GM18526 (cell line): ENCODE data around the gene KDM6B.

Experiments used
- POLR2A ChIP-seq: IDR thresholded peaks from 3 replicates; pipeline ENCODE4 v1.6.1; 2011; ENCODE audit not compliant: insufficient read length; ENCODE audit errors: extremely low read depth

Gene KDM6B

DNA sequence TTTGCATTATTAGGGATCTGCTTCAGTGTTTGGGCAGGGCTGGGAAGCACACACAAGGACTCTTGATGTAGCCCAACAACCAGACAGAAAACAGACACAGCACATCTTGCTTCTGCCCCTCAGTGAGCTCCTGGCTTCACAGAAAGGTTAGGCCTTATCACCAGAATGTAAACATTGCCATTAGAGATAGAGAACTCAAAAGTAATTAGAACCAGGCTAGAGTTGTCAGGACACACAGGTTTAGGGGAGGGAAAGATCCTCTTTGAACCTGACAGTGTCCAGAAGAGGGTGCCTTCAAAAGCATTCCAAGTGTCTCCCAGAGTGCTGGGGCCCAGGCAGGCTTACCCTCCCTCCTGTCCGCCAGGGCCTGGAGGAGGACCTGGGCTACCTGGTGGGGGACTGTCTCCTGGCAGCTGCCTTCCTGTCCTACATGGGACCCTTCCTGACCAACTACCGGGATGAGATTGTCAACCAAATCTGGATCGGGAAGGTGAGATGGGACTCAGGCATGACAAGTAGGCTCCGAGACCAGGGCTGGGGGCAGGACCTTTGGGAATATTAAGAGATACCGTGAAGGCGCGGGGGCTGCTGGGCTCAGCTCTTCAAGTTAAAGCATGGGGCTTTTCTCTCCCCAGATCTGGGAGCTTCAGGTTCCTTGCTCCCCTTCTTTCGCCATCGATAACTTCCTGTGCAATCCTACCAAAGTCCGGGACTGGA is 16.9 kb upstream of the KDM6B start:
- TF ChIP-seq POLR2A: no peak

DNA sequence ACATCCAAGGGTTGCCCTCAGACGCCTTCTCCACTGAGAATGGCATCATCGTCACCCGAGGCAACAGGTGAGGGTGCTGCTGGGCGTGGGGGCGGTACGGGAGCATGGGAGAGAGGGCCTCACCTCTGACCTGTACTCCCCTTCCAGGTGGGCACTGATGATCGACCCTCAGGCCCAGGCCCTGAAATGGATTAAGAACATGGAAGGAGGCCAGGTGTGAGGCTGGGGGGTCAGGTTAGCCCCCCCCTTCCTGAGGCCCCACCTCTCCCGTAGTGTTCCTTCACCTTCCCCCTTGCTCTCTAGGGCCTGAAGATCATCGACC is 16.4 kb upstream of the KDM6B start:
- TF ChIP-seq POLR2A: no peak

DNA sequence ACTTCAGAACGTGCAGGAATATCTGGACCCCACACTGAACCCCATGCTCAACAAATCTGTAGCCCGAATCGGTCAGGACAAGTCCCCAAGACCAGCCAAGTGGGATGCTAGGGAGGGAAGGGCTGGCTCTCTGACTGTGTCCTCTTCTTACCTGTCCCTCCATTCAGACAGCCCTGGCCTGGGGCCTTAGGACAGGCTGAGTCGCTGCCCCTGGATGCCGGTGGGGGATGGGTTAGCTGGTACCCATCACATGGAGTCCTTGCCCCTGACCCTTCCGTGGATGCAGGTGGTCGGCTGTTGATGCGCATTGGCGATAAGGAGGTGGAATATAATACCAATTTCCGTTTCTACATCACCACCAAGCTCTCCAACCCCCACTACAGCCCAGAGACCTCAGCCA is 16.0 kb upstream of the KDM6B start:
- TF ChIP-seq POLR2A: no peak

DNA sequence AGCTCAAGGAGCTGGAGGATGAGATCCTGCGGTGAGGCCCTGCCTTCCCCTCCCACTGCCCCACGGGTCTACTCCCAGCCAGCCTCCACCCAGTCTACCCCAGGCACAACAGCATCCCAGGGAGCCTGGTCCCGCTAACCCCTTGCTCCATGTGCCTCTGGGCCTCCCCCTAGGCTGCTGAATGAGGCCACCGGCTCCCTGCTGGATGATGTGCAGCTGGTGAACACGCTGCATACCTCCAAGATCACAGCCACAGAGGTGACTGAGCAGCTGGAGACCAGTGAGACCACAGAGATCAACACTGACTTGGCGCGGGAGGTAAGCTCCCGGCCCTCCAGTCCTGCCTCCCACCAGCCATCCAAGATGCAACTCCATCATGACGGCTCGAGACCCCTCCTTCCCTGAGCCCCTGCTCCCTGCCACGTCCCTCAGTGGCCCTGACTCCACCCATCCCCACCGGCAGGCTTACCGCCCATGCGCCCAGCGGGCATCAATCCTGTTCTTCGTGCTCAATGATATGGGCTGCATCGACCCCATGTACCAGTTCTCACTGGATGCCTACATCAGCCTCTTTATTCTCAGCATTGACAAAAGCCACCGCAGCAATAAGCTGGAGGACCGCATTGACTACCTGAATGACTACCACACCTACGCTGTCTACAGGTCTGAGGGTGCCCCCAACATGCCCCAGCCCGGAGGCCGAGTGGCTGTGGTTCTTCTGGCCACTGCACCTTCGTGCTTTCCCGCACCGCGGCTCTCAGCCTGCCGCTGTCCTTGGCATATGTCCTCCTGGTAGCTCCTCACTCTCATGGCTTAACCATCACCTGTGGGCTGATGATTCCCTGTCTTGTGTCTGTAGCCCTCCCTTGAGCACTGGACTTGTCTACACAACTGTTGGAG is 15.0 kb upstream of the KDM6B start:
- TF ChIP-seq POLR2A: no peak

DNA sequence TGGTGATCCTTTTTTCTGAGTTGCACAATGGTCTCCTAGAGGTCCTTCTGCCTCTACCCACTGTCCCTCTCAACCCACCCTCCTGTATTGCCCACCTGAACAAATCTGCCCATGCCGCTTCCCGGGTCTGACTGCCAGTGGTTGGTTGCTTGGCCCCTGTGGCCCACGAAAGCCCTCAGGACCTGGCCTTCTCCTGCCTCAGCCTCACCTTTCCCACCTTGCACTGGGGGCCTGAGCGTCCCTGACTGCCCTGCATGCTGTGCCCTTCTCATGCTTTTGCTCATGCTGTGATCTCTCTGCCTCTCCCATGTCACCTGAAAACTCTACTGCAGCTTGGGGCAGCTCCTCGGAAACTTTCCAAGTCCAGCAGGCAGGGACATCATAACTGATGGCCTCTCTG is 13.8 kb upstream of the KDM6B start:
- TF ChIP-seq POLR2A: no peak

DNA sequence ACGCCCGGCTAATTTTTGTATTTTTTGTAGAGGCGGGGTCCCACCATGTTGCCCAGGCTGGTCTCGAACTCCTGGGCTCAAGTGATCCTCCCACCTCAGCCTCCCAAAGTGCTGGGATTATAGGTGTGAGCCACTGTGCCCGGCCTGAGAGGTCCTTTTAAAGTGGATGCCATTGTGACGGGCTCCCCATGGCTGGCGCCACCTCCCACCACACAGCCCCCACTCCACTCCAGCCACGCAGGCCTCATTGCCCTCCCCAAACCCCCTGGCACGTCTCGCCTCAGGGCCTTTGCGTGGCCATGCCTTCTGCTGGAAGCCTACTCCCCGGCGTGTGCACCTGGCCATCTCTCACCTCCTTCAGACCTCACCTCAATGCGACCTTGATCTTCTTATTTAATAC is 11.9 kb upstream of the KDM6B start:
- no peak for TF ChIP-seq POLR2A

DNA sequence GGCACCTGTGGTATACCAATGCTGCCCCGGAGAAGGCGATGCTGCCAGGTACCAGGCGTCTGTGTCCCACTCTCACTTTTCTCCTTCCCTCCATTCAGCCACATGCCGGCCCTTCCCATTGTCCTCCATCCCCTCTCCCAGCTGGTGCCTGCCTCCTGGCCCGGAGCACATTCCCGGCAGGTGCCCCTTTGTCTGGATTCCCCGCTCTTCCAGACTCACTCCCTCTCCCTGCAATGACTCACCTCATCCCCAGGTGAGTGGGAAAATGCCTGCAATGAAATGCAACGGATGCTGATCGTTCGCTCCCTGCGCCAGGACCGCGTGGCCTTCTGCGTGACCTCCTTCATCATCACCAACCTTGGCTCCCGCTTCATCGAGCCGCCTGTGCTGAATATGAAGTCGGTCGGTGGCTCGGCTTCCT is 10.4 kb upstream of the KDM6B start:
- no peak for TF ChIP-seq POLR2A

DNA sequence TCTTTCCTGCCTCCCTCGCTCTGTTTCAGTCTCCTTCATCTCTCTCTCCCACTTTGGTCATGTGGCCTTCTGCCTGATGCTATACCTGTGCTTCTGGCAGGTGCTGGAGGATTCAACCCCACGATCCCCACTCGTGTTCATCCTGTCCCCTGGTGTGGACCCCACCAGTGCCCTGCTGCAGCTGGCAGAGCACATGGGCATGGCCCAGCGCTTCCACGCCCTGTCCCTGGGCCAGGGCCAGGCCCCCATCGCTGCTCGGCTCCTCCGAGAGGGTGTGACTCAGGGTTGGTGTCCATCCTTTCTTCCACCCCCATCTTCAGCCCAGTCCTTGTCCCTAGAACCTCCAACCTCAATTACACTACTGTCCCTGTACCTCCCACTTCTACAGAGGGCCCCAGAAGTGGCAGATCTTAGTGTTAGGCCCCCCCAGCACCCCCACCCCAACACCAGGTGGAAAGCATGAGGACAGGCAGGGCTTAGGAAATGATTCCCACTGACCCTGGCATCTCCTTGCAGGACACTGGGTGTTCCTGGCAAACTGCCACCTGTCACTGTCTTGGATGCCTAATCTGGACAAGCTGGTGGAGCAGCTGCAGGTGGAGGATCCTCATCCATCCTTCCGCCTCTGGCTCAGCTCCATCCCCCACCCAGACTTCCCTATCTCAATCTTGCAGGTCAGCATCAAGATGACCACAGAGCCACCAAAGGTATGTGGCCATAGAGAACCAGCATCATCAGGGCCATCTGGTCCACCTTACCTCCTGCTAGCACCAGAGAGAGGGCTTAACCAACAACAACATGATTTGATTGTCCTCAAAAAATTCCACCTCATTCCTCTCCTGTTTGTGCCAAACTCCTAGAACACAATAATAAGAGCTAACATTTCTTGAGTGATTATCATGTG is 9.7 kb upstream of the KDM6B start:
- TF ChIP-seq POLR2A: no peak

DNA sequence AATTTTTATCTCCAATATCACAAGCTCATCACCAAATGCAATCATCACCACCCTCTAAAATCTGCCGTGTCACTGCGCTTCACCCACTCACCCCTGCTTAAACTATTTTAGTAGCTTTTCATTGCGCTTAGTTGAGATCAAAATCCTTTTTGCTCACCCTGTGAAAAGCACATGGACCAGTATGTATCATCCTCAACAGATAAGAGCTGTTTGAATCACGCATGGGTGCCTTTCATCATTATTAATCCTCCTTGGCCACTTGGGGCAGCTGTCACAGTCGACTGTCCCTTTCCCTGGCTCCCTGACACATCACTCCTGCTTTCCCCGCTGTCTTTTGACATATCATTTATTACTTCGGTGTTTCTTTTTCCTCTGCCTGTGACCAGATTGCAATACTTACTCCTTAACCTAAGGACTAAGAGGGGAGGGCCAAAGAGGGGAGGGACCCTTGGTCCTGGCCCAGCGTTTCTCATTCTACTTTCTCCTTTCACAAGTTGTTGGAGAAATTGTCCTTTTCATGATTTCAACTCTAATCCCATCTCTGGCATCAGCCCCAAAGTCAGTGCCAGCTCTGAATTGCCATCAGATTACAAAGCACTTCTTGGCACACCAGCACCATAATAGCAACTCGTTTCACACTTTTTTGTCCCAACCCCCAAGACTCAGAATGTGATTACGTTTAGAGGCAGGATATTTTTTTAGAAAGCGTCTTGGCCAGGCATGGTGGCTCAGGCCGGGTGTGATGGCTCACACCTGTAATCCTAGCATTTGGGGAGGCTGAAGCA is 8.6 kb upstream of the KDM6B start:
- TF ChIP-seq POLR2A: no peak

DNA sequence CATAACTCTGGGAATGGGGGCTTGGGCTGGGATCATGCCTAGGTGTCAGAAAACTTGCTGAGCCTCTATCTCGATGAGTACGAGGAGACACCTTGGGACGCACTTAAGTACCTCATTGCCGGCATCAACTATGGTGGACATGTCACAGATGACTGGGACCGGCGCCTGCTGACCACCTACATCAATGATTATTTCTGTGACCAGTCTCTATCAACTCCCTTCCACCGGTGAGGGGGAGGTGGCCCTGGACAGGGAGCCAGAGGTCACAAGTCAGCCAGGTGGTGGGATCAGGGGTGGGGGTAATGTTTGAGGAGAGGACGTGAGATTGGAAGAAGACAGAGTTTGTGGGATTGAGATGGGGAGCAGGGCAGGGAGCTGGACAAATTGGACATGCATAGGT is 3.4 kb upstream of the KDM6B start:
- no peak for TF ChIP-seq POLR2A

DNA sequence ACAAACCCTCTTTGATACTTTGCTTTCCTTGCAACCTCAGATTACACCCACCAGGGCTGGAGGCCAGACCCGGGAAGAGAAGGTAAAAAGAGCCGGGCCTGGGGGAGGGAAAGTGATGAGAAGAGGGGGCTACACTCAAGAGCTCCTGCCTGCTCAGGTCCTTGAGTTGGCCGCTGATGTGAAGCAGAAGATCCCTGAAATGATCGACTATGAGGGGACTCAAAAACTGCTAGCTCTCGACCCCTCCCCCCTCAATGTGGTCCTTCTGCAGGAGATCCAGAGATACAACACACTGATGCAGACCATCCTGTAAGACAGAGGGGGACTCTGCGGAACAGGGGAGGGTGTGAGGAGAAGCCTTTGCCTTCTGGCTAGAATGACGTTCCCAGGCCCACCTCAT is 2.8 kb upstream of the KDM6B start:
- TF ChIP-seq POLR2A: no peak

DNA sequence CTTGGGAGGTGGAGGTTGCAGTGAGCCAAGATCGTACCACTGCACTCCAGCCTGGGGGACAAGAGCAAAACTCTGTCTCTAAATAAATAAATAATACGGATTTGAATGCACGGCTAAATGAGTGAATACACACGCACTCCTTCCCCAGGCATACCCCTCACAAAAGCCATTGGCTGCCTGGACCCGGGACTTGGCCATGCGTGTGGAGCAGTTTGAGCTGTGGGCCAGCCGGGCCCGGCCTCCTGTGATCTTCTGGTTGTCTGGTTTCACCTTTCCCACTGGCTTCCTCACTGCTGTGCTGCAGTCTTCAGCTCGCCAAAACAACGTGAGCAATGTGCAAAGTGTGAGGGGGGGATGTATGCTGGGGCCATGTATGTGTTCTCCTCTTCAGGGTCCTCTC is 1.6 kb upstream of the KDM6B start:
- no peak for TF ChIP-seq POLR2A

DNA sequence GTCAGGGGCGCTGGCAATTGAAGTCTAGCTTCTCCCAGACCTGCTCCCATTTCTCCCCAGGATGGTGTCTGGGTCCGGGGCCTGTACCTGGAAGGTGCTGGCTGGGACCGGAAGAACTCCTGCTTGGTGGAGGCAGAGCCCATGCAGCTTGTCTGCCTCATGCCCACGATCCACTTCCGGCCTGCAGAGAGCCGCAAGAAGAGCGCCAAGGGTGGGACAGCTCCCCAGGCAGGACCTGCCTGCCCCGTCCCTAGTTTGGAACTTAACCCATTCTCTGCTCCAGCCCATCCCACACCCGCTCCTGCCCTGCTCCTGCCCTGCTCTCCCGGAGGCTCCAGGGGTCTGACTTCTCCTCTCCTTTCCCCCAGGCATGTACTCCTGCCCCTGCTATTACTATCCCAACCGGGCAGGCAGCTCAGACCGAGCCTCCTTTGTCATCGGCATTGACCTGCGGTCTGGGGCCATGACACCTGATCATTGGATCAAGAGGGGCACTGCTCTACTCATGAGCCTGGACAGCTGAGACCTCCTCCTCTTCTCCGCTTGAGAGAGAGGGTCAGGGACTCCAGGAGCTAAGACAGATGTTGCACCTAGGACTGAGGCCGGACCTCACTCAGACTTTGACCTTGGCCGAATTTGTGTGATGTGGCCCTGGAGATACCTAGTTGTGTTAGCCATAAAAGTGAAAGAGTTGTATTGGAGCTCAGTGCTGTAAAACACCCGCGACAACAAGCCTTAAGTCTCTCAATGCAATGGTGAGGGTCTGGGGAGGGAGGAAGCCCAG is 814 bp upstream of the KDM6B start:
- no peak for TF ChIP-seq POLR2A

DNA sequence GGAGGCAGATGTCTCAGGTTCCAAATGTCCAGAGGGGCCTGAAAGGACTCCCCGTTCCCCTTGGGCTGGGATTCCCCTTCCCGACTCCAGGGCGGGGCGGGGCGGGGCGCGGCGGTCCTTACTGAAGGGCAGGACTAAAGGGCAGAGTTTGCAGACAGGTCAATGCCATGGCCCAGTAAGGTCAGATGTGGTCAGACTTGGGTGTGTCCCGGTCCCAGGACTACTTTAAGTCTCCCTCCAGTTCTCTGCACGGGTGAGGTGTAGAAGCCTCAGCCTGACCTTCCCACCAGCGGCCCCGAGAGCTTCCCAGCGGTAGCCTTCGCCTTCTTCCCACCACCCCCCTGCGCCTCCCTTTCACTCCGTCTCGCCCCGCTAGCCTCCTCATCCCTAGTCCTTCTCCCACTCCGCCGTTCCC is 532 bp downstream of the KDM6B start:
- TF ChIP-seq POLR2A: no peak
